ENCODE results near the gene CUBN. TPM values are rescaled to one million over a fixed set of nuclear protein-coding genes. Genes with fewer than 3 reads are reported as not detected.

The CUBN gene
- total RNA-seq, 1 donor from 2014 or later: 0.32 TPM

DNA sequence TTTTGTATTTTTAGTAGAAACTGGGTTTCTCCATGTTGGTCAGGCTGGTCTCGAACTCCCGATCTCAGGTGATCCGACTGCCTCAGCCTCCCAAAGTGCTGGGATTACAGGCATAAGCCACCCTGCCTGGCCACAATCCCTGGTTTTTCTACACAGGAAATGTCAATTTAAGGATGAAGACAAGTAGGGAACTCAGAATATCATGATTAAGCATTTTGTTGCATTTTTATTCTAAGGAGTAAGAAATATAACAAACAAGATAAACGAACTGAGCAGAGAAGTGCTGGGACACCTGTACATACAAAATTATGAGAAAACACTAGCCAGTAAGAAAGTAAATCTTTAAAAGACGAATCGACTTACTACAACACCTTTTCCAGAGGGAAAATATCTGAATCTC, 69.3 kb downstream of the CUBN start:
- Mint-ChIP-seq H3K4me1 (ENCODE audit: low read depth, unreplicated experiment) (peaks cover 2% of the 10 kb centered on the region), H3K27me3 (ENCODE audit: unreplicated experiment) (no peaks in the 10 kb centered on the region), H3K9me3 (ENCODE audit: unreplicated experiment) (no peaks in the 10 kb centered on the region), H3K4me3 (ENCODE audit: unreplicated experiment) (no peak overlapping the region), H3K27ac (ENCODE audit: unreplicated experiment) (no peak overlapping the region), H3K36me3 (ENCODE audit: unreplicated experiment) (no peaks in the 10 kb centered on the region)
- no peak for DNase-seq
- TF ChIP-seq, protein P1, sequence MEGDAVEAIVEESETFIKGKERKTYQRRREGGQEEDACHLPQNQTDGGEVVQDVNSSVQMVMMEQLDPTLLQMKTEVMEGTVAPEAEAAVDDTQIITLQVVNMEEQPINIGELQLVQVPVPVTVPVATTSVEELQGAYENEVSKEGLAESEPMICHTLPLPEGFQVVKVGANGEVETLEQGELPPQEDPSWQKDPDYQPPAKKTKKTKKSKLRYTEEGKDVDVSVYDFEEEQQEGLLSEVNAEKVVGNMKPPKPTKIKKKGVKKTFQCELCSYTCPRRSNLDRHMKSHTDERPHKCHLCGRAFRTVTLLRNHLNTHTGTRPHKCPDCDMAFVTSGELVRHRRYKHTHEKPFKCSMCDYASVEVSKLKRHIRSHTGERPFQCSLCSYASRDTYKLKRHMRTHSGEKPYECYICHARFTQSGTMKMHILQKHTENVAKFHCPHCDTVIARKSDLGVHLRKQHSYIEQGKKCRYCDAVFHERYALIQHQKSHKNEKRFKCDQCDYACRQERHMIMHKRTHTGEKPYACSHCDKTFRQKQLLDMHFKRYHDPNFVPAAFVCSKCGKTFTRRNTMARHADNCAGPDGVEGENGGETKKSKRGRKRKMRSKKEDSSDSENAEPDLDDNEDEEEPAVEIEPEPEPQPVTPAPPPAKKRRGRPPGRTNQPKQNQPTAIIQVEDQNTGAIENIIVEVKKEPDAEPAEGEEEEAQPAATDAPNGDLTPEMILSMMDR (IDR thresholded peaks at IDR 0.05; ENCODE audit: partially characterized antibody, unreplicated experiment): no peak

DNA sequence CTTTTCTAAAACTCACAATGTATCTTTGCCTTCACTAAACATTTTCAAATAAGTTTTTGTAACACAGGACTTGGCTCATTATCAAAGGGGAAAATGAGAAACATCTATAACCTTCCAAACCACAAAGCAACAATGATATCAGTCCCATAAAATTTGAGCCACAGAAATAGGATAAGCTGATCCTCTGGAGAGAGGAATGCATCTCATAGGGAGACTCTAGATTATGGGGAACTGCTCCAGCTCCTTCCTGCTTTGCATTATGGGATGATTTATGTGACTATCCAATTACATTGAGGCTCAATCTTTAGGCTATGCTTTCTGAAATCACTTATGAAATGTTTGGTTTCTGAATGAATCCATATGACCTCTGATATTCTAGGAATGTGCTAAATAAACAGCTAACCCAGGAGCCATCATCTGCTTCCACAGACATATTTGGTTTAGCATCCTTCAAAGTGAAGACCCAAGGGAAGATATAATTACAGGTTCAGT, 70.4 kb downstream of the CUBN start:
- Mint-ChIP-seq H3K4me3 (ENCODE audit: unreplicated experiment) (no peak overlapping the region), H3K36me3 (ENCODE audit: unreplicated experiment) (no peaks in the 10 kb centered on the region), H3K4me1 (ENCODE audit: low read depth, unreplicated experiment) (peaks cover 2% of the 10 kb centered on the region), H3K27me3 (ENCODE audit: unreplicated experiment) (no peaks in the 10 kb centered on the region), H3K9me3 (ENCODE audit: unreplicated experiment) (no peaks in the 10 kb centered on the region), H3K27ac (ENCODE audit: unreplicated experiment) (no peak overlapping the region)
- TF ChIP-seq, protein P1 (IDR thresholded peaks at IDR 0.05; ENCODE audit: partially characterized antibody, unreplicated experiment): no peak
- no peak for DNase-seq

DNA sequence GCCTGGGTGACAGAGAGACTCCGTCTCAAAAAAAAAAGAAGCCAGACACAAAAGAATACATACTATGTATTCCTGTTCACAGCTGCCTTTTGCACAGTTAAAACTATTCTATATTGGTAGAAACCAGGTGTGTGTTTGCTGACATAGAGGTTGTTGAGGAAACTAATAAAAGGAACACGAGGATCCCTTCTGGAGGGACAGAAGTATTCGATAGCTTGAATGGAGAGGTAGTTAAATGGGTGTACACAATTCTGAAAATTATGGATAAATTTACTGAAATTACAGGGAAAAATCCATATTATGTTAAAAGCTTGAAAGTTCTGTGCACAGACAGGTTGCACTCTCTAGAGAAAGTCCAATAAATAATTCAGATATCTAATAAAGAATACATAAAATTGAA, 71.5 kb downstream of the CUBN start:
- DNase-seq: no peak
- no peaks in the 10 kb centered on the region for H3K4me1 Mint-ChIP-seq (ENCODE audit: low read depth, unreplicated experiment)
- H3K9me3 Mint-ChIP-seq (ENCODE audit: unreplicated experiment): no peaks in the 10 kb centered on the region
- TF ChIP-seq, protein P1 (IDR thresholded peaks at IDR 0.05; ENCODE audit: partially characterized antibody, unreplicated experiment): no peak
- no peaks in the 10 kb centered on the region for H3K27me3 Mint-ChIP-seq (ENCODE audit: unreplicated experiment)
- H3K27ac Mint-ChIP-seq (ENCODE audit: unreplicated experiment): no peak overlapping the region
- no peaks in the 10 kb centered on the region for H3K36me3 Mint-ChIP-seq (ENCODE audit: unreplicated experiment)
- no peak overlapping the region for H3K4me3 Mint-ChIP-seq (ENCODE audit: unreplicated experiment)

DNA sequence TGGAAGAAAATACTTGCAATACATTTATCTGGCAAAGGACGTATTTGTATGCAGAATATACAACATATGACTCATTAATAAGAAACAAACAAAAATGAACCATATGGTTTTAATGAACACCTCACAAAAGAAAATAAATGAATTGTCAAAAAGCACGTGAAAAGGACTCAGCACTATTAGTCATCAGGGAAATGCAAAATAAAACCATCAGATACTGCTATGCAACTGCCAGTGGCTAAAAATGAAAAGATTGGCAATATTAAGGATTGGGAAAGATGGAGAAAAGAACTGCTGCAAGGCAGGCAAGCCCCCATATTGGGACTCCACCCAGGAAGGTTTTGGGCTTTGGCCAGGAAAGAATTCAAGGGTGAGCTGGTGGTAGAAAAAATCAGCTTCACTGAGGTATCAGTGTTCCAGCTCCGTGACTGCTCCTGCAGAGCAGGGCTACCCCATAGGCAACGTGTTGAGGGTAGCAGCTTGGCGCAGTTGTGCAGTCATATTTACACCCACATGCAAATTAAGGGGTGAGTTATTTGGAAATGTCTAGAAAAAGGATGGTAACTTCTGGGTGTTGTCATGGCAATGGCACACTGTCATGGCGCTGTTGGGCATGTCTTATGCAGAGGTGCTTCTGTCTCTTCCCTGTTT, 72.7 kb downstream of the CUBN start:
- TF ChIP-seq, protein P1 (IDR thresholded peaks at IDR 0.05; ENCODE audit: partially characterized antibody, unreplicated experiment): no peak
- Mint-ChIP-seq H3K4me3 (ENCODE audit: unreplicated experiment) (no peak overlapping the region), H3K27ac (ENCODE audit: unreplicated experiment) (no peak overlapping the region), H3K36me3 (ENCODE audit: unreplicated experiment) (peaks cover 2% of the 10 kb centered on the region), H3K4me1 (ENCODE audit: low read depth, unreplicated experiment) (no peaks in the 10 kb centered on the region), H3K9me3 (ENCODE audit: unreplicated experiment) (peaks cover 3% of the 10 kb centered on the region), H3K27me3 (ENCODE audit: unreplicated experiment) (no peaks in the 10 kb centered on the region)
- DNase-seq: no peak

DNA sequence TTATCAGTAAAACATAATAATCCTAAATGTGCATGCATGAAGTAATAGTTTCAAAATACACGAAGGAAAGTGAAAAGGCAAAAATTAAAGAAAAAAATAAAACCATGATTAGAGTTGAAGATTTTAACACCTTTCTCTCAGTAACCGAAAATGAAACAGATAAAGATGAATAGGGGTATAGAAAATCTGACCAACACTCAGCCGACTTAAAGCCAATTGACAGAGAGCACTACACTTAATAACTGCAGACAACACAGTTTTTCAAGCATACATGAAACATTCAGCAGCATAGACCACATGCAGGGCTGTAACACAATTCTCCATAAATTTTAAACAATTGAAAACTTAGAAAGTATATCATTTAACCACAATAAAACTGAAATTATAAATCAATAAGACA, 76.1 kb downstream of the CUBN start:
- Mint-ChIP-seq H3K27me3 (ENCODE audit: unreplicated experiment) (no peaks in the 10 kb centered on the region), H3K9me3 (ENCODE audit: unreplicated experiment) (peaks cover 4% of the 10 kb centered on the region), H3K4me1 (ENCODE audit: low read depth, unreplicated experiment) (no peaks in the 10 kb centered on the region), H3K4me3 (ENCODE audit: unreplicated experiment) (no peak overlapping the region), H3K27ac (ENCODE audit: unreplicated experiment) (no peak overlapping the region), H3K36me3 (ENCODE audit: unreplicated experiment) (peaks cover 9% of the 10 kb centered on the region)
- no peak for DNase-seq
- TF ChIP-seq, protein P1 (IDR thresholded peaks at IDR 0.05; ENCODE audit: partially characterized antibody, unreplicated experiment): no peak
